Measurements from ENCODE around the gene TATDN2.

Gene TATDN2

DNA sequence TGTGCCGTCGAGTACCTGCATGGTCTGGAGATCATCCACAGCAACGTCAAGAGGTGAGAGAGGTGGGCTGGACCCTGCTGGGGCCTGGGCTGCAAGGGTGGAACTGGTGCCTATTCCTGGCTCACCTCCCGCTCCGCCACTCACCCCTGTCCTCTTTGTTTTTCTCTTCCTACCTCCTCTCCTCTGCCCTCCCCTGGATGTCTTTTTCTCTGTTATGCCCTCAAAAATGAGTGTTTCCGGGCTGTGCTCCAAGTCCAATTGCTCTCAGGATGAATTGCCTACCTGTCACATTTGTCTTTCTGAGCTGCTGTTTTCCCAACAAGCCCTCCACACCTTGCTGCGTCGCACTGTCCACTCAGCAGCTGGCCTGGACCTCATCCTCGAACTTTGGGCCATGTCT lies 28.5 kb upstream of the TATDN2 start:
- Histone ChIP-seq H3K36me3 (ENCODE audit: control insufficient read depth, insufficient read depth, low read length) (peaks cover 7% of the 10 kb centered on the region), H3K27ac (ENCODE audit: insufficient read depth, low read length, poor library complexity, severe bottlenecking) (no peak overlapping the region), H3K4me1 (ENCODE audit: control insufficient read depth, insufficient read depth, low read length, poor library complexity, severe bottlenecking) (peaks cover 9% of the 10 kb centered on the region), H3K27me3 (replicated peaks; ENCODE audit: control insufficient read depth, insufficient read depth, low read length, poor library complexity, severe bottlenecking) (no peaks in the 10 kb centered on the region), H3K4me3 (ENCODE audit: insufficient read depth, low read depth, low read length, poor library complexity, severe bottlenecking) (no peak overlapping the region), H3K9me3 (ENCODE audit: control insufficient read depth, low read length) (no peaks in the 10 kb centered on the region)
- DNase-seq, result no peak

DNA sequence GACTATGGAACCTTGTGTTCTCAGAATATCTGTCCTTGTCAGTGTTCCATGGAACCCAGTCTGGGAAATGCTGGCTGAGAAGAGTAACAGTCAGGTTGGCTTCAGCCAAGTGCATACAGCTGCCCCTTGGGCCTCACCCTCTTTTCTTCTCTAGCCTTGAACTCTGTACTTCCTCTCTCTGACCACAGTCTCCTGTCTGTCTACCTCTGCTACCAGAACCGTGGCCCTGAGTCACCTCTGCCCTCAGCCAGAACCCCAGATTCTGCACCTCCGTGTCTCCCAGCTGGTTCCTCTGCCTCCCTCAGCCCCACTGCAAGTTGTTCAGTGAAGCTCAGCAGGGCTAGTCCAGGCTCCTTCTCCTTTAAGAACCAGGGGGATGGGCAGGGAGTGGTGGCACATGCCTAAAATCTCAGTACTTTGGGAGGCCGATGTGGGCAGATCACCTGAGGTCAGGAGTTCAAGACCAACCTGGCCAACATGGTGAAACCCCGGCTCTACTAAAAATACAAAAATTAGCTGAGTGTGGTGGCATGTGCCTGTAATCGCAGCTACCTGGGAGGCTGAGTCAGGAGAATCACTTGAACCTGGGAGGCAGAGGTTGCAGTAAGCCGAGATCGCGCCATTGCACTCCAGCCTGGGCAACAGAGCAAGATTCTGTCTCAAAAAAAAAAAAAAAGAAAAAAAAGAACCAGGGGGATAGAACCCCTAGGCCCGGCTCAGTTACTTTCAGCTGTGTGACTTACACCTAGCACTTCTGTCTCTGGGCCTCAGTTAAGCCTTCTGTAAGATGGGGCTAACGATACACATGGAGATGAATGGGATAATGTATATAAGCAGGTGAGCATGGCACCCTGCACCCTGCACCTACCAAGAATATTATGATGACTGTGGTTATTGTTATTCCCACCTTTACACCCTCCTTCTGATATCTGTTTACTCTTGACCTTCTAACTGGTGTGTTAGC lies 24.3 kb upstream of the TATDN2 start:
- Histone ChIP-seq H3K4me1 (ENCODE audit: control insufficient read depth, insufficient read depth, low read length, poor library complexity, severe bottlenecking) (peaks cover 25% of the 10 kb centered on the region), H3K36me3 (ENCODE audit: control insufficient read depth, insufficient read depth, low read length) (no peaks in the 10 kb centered on the region), H3K27ac (ENCODE audit: insufficient read depth, low read length, poor library complexity, severe bottlenecking) (no peak overlapping the region), H3K9me3 (ENCODE audit: control insufficient read depth, low read length) (no peaks in the 10 kb centered on the region), H3K4me3 (ENCODE audit: insufficient read depth, low read depth, low read length, poor library complexity, severe bottlenecking) (no peak overlapping the region), H3K27me3 (replicated peaks; ENCODE audit: control insufficient read depth, insufficient read depth, low read length, poor library complexity, severe bottlenecking) (no peaks in the 10 kb centered on the region)
- peak; percentile 30 to 44 (median 38) for DNase-seq

DNA sequence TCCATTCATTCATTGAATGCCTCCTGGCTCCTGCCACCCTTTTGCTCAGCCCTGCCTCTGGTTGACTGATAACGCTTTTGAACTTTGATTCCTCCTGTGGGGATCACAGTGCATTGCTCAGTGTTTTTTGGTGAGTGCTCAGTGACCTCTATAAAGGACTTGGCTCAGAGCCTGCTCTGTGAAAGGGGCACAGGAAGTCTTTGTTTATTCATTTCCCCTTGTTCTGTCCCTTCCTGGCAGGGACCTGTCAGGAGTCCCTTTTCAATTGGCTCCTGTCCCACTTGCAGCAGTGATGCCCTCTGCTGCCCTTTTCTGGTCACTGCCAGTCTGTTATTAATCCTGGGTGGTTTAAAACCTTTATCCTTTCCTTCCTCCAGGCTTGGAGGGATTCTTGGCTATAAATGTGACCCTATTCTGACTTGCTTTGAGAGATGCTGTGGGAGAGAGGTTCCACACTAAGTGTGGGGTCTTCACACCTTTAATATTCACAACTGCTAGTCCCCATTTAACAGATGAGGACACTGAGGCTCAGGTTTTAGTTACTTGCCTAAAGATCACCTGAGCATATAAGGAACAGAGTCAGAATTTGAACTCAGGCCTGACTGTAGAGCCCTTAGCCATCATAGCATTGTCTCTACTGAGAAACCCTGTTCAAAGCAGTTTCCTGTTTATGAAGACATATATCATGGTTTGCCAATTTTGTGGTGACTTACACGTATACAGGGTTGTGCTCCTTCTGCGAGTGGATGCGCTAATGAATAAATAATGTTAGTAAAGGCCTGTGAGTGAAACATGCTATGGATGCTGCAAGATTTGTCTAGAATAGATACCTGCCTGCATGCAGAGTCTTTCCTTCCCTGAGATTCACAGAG lies 23.2 kb upstream of the TATDN2 start:
- DNase-seq, result peak; percentile 39 to 47 (median 44)
- no peak overlapping the region for H3K4me3 ChIP-seq (ENCODE audit: insufficient read depth, low read depth, low read length, poor library complexity, severe bottlenecking)
- H3K27me3 ChIP-seq (replicated peaks; ENCODE audit: control insufficient read depth, insufficient read depth, low read length, poor library complexity, severe bottlenecking), result no peaks in the 10 kb centered on the region
- peaks cover 25% of the 10 kb centered on the region for H3K4me1 ChIP-seq (ENCODE audit: control insufficient read depth, insufficient read depth, low read length, poor library complexity, severe bottlenecking)
- H3K9me3 ChIP-seq (ENCODE audit: control insufficient read depth, low read length), result no peaks in the 10 kb centered on the region
- no peak overlapping the region for H3K27ac ChIP-seq (ENCODE audit: insufficient read depth, low read length, poor library complexity, severe bottlenecking)
- H3K36me3 ChIP-seq (ENCODE audit: control insufficient read depth, insufficient read depth, low read length), result no peaks in the 10 kb centered on the region

DNA sequence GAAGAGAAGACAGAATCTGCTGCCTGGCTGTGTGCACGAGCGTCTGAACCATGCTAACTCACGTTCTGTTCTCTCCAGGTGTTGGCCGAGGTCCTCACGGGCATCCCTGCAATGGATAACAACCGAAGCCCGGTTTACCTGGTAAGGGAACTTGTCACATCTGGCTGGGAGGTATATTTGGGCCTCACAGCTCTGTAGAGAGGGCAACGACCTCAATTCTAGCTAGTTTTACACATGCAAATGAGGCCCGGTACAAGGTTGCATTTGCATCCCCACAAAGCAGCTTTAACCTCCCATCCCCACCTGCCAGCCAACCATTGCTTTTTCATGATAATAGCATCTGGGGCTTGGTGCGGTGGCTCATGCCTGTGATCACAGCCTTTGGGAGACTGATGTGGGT lies 22.0 kb upstream of the TATDN2 start:
- Histone ChIP-seq H3K27me3 (replicated peaks; ENCODE audit: control insufficient read depth, insufficient read depth, low read length, poor library complexity, severe bottlenecking) (no peaks in the 10 kb centered on the region), H3K4me3 (ENCODE audit: insufficient read depth, low read depth, low read length, poor library complexity, severe bottlenecking) (no peak overlapping the region), H3K9me3 (ENCODE audit: control insufficient read depth, low read length) (no peaks in the 10 kb centered on the region), H3K4me1 (ENCODE audit: control insufficient read depth, insufficient read depth, low read length, poor library complexity, severe bottlenecking) (peaks cover 25% of the 10 kb centered on the region), H3K27ac (ENCODE audit: insufficient read depth, low read length, poor library complexity, severe bottlenecking) (no peak overlapping the region), H3K36me3 (ENCODE audit: control insufficient read depth, insufficient read depth, low read length) (no peaks in the 10 kb centered on the region)
- DNase-seq, result no peak

DNA sequence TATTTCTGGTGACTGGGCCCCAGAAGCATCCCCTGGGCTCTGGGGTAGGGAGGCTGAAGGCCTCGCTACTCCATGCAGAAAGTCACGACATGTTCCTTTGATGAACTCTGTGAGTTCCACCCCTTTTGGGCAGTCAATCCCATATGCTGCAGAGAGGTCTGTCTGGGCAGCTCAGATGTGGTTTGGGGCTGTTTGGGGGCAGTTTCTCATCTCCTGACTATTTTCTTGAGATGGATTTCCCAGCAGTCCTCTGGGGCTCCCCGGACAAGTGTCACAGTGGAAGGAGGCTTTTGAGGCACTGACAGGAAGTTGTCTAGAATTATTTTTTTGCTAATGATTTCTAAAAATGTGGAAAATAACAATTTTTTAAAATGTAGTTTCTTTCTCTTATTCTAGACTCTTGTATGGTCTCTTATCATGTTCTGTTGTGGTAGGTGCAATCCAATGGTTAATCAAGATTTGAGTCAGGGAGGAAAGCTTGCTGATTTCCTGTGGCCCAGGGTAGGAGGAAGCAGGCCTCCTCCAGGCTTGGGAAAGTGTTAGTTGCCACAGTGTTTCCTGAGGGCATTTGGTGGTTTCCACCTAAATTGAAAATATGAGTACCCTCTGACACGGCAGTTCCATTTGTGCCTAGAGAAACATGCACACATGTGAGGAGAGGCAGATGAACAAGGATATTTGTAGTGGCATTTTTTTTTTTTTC lies 19.9 kb upstream of the TATDN2 start:
- Histone ChIP-seq H3K9me3 (ENCODE audit: control insufficient read depth, low read length) (no peaks in the 10 kb centered on the region), H3K27ac (ENCODE audit: insufficient read depth, low read length, poor library complexity, severe bottlenecking) (no peak overlapping the region), H3K4me1 (ENCODE audit: control insufficient read depth, insufficient read depth, low read length, poor library complexity, severe bottlenecking) (peaks cover 23% of the 10 kb centered on the region), H3K27me3 (replicated peaks; ENCODE audit: control insufficient read depth, insufficient read depth, low read length, poor library complexity, severe bottlenecking) (no peaks in the 10 kb centered on the region), H3K4me3 (ENCODE audit: insufficient read depth, low read depth, low read length, poor library complexity, severe bottlenecking) (no peak overlapping the region), H3K36me3 (ENCODE audit: control insufficient read depth, insufficient read depth, low read length) (no peaks in the 10 kb centered on the region)
- no peak for DNase-seq

DNA sequence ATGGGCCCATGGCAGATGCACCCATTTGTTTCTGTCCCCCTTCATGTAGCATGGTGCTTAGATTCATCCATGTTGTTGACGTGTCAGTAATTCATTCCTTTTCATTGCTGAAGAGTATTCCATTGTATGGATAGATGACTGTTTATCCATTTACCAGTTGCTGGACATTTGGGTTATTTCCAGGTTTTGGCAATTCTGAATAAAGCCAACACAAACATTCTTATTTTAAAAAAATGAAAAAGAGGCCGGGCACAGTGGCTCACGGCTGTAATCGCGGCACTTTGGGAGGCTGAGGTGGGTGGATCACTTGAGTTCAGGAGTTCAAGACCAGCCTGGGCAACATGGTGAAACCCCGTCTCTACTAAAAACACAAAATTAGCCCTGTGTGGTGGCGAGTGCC lies 18.7 kb upstream of the TATDN2 start:
- Histone ChIP-seq H3K27me3 (replicated peaks; ENCODE audit: control insufficient read depth, insufficient read depth, low read length, poor library complexity, severe bottlenecking) (no peaks in the 10 kb centered on the region), H3K9me3 (ENCODE audit: control insufficient read depth, low read length) (no peaks in the 10 kb centered on the region), H3K4me3 (ENCODE audit: insufficient read depth, low read depth, low read length, poor library complexity, severe bottlenecking) (no peak overlapping the region), H3K27ac (ENCODE audit: insufficient read depth, low read length, poor library complexity, severe bottlenecking) (no peak overlapping the region), H3K36me3 (ENCODE audit: control insufficient read depth, insufficient read depth, low read length) (peaks cover 2% of the 10 kb centered on the region), H3K4me1 (ENCODE audit: control insufficient read depth, insufficient read depth, low read length, poor library complexity, severe bottlenecking) (peaks cover 18% of the 10 kb centered on the region)
- DNase-seq, result no peak

DNA sequence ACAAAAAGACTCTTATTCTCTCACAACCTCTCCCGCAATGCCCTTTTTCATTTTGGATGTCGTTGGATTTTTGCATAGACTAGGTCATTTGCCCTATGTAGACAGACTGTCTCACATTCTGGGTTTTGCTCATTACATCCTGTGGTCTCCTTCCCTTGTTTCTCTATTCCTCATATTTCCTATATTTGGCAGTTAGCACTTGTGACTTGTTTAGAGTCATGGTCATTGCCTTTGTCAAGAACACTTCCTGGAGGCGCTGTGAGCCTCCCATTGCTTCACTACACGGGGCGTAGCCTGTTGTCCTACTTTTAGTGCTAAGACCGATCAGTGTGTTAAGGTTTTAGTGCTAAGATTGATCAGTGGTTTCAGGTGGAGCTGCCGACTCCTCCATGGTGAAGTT lies 16.1 kb upstream of the TATDN2 start:
- Histone ChIP-seq H3K27me3 (replicated peaks; ENCODE audit: control insufficient read depth, insufficient read depth, low read length, poor library complexity, severe bottlenecking) (no peaks in the 10 kb centered on the region), H3K9me3 (ENCODE audit: control insufficient read depth, low read length) (no peaks in the 10 kb centered on the region), H3K4me3 (ENCODE audit: insufficient read depth, low read depth, low read length, poor library complexity, severe bottlenecking) (no peak overlapping the region), H3K4me1 (ENCODE audit: control insufficient read depth, insufficient read depth, low read length, poor library complexity, severe bottlenecking) (peaks cover 9% of the 10 kb centered on the region), H3K36me3 (ENCODE audit: control insufficient read depth, insufficient read depth, low read length) (peaks cover 12% of the 10 kb centered on the region), H3K27ac (ENCODE audit: insufficient read depth, low read length, poor library complexity, severe bottlenecking) (no peak overlapping the region)
- DNase-seq, result no peak

DNA sequence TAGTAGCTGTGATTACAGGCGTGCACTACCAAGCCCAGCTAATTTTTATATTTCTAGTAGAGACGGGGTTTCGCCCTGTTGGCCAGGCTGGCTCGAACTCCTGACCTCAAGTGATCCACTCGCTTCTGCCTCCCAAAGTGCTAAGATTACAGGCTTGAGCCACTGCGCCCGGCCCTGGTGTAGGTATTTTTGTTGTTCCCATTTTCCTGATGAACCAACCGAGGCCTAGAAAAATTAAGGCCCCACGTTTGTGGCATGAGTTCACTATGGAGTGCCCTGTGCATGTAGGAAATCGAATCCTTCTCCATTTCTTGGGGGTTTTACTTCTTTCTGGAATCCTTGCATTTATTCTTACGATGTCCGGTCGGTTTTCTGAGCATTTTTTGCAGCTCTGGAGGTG lies 14.3 kb upstream of the TATDN2 start:
- Histone ChIP-seq H3K36me3 (ENCODE audit: control insufficient read depth, insufficient read depth, low read length) (peaks cover 12% of the 10 kb centered on the region), H3K27ac (ENCODE audit: insufficient read depth, low read length, poor library complexity, severe bottlenecking) (no peak overlapping the region), H3K4me1 (ENCODE audit: control insufficient read depth, insufficient read depth, low read length, poor library complexity, severe bottlenecking) (peaks cover 9% of the 10 kb centered on the region), H3K9me3 (ENCODE audit: control insufficient read depth, low read length) (no peaks in the 10 kb centered on the region), H3K4me3 (ENCODE audit: insufficient read depth, low read depth, low read length, poor library complexity, severe bottlenecking) (no peak overlapping the region), H3K27me3 (replicated peaks; ENCODE audit: control insufficient read depth, insufficient read depth, low read length, poor library complexity, severe bottlenecking) (no peaks in the 10 kb centered on the region)
- no peak for DNase-seq

DNA sequence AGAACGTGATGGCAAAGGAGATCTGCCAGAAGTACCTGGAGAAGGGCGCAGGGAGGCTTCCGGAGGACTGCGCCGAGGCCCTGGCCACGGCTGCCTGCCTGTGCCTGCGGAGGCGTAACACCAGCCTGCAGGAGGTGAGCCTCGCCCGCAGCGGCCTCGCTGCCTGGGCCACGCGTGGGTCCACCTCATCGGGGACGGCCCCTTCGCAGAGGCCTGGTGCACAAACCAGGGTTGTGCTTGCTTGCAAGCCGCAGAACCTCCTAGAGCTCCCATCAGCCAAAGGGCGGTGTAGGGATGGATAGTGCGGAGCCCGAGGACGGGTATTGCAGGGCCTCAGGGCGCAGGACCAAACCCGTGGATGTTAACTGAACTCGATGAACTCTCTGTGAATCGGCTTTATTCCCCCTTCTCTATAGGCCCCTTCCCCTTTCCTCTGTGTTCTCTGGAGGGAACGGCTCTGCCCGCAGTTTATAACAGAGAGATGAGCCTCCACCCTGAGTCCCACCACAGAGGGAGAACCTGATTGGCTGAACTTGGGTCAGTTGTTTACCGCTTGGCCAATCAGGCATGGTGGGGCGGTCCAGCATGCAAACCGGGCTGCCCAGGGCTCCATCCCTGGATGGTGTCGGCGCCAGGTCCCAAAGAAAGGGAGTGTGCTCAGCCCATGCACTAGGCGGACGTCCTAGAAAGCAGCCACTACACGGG lies 13.6 kb upstream of the TATDN2 start:
- Histone ChIP-seq H3K36me3 (ENCODE audit: control insufficient read depth, insufficient read depth, low read length) (peaks cover 12% of the 10 kb centered on the region), H3K4me3 (ENCODE audit: insufficient read depth, low read depth, low read length, poor library complexity, severe bottlenecking) (no peak overlapping the region), H3K27me3 (replicated peaks; ENCODE audit: control insufficient read depth, insufficient read depth, low read length, poor library complexity, severe bottlenecking) (no peaks in the 10 kb centered on the region), H3K27ac (ENCODE audit: insufficient read depth, low read length, poor library complexity, severe bottlenecking) (no peak overlapping the region), H3K9me3 (ENCODE audit: control insufficient read depth, low read length) (no peaks in the 10 kb centered on the region), H3K4me1 (ENCODE audit: control insufficient read depth, insufficient read depth, low read length, poor library complexity, severe bottlenecking) (peaks cover 9% of the 10 kb centered on the region)
- DNase-seq, result no peak
